Measurements from ENCODE around the gene TBRG4.

Gene TBRG4

GRCh38 chr7:45075871-45076796, 35.4 kb downstream of the TBRG4 start:
- POLR2A ChIA-PET, result no interaction called here
- Histone ChIP-seq H3K4me1 (ENCODE audit: control insufficient read depth, insufficient read depth, low read length) (no peaks in the 10 kb centered on the region), H3K36me3 (ENCODE audit: control insufficient read depth in 2 of 2, insufficient read depth in 1 of 2, low read length in 2 of 2) (peaks cover 0 to 34% of the 10 kb centered on the region in 2 experiments; a peak in 2 of 3 replicates), H3K9me3 (ENCODE audit: control insufficient read depth, insufficient read depth, low read depth, low read length) (no peaks in the 10 kb centered on the region), H3K27ac (ENCODE audit: extremely low read depth, low read depth, low read length) (no peak overlapping the region), H3K4me3 (ENCODE audit: low read depth, low read length) (no peak overlapping the region)
- TF ChIP-seq ZNF514 (tag by site-specific recombination; IDR thresholded peaks at IDR 0.05), result no peak
- TF ChIP-seq ZNF155 (tag by site-specific recombination; IDR thresholded peaks at IDR 0.05), result no peak
- no peak for TF ChIP-seq ZNF221 (tag by site-specific recombination; IDR thresholded peaks at IDR 0.05; ENCODE audit: borderline replicate concordance)
- TF ChIP-seq, protein P1, sequence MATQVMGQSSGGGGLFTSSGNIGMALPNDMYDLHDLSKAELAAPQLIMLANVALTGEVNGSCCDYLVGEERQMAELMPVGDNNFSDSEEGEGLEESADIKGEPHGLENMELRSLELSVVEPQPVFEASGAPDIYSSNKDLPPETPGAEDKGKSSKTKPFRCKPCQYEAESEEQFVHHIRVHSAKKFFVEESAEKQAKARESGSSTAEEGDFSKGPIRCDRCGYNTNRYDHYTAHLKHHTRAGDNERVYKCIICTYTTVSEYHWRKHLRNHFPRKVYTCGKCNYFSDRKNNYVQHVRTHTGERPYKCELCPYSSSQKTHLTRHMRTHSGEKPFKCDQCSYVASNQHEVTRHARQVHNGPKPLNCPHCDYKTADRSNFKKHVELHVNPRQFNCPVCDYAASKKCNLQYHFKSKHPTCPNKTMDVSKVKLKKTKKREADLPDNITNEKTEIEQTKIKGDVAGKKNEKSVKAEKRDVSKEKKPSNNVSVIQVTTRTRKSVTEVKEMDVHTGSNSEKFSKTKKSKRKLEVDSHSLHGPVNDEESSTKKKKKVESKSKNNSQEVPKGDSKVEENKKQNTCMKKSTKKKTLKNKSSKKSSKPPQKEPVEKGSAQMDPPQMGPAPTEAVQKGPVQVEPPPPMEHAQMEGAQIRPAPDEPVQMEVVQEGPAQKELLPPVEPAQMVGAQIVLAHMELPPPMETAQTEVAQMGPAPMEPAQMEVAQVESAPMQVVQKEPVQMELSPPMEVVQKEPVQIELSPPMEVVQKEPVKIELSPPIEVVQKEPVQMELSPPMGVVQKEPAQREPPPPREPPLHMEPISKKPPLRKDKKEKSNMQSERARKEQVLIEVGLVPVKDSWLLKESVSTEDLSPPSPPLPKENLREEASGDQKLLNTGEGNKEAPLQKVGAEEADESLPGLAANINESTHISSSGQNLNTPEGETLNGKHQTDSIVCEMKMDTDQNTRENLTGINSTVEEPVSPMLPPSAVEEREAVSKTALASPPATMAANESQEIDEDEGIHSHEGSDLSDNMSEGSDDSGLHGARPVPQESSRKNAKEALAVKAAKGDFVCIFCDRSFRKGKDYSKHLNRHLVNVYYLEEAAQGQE (tag by site-specific recombination; IDR thresholded peaks at IDR 0.05), result no peak
- TF ChIP-seq ZEB2 (tag by site-specific recombination; IDR thresholded peaks at IDR 0.05), result no peak
- TF ChIP-seq, protein P2, sequence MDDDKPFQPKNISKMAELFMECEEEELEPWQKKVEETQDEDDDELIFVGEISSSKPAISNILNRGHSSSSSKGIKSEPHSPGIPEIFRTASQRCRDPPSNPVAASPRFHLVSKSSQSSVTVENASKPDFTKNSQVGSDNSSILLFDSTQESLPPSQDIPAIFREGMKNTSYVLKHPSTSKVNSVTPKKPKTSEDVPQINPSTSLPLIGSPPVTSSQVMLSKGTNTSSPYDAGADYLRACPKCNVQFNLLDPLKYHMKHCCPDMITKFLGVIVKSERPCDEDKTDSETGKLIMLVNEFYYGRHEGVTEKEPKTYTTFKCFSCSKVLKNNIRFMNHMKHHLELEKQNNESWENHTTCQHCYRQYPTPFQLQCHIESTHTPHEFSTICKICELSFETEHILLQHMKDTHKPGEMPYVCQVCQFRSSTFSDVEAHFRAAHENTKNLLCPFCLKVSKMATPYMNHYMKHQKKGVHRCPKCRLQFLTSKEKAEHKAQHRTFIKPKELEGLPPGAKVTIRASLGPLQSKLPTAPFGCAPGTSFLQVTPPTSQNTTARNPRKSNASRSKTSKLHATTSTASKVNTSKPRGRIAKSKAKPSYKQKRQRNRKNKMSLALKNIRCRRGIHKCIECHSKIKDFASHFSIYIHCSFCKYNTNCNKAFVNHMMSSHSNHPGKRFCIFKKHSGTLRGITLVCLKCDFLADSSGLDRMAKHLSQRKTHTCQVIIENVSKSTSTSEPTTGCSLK (tag by site-specific recombination; IDR thresholded peaks at IDR 0.05), result no peak
- no peak for TF ChIP-seq ZNF560 (tag by site-specific recombination; IDR thresholded peaks at IDR 0.05; ENCODE audit: borderline replicate concordance)
- TF ChIP-seq YY2 (tag by site-specific recombination; IDR thresholded peaks at IDR 0.05), result no peak
- TF ChIP-seq ZNF830 (tag by site-specific recombination; IDR thresholded peaks at IDR 0.05; ENCODE audit: low read depth), result no peak
- TF ChIP-seq ZNF416 (tag by site-specific recombination; IDR thresholded peaks at IDR 0.05), result no peak
- CTCF ChIA-PET, result interaction anchor here (0.6 kb wide), 2 partner anchors 350 to 475 kb away, joined by 4 to 5 read pairs; no protein-coding TSS in a partner anchor

GRCh38 chr7:45075355-45075644, 36.2 kb downstream of the TBRG4 start:
- POLR2A ChIA-PET, result no interaction called here
- no peak overlapping the region for H3K27ac ChIP-seq (ENCODE audit: extremely low read depth, low read depth, low read length)
- H3K9me3 ChIP-seq (ENCODE audit: control insufficient read depth, insufficient read depth, low read depth, low read length), result no peaks in the 10 kb centered on the region
- no peak overlapping the region for H3K4me3 ChIP-seq (ENCODE audit: low read depth, low read length)
- TF ChIP-seq, protein P3, sequence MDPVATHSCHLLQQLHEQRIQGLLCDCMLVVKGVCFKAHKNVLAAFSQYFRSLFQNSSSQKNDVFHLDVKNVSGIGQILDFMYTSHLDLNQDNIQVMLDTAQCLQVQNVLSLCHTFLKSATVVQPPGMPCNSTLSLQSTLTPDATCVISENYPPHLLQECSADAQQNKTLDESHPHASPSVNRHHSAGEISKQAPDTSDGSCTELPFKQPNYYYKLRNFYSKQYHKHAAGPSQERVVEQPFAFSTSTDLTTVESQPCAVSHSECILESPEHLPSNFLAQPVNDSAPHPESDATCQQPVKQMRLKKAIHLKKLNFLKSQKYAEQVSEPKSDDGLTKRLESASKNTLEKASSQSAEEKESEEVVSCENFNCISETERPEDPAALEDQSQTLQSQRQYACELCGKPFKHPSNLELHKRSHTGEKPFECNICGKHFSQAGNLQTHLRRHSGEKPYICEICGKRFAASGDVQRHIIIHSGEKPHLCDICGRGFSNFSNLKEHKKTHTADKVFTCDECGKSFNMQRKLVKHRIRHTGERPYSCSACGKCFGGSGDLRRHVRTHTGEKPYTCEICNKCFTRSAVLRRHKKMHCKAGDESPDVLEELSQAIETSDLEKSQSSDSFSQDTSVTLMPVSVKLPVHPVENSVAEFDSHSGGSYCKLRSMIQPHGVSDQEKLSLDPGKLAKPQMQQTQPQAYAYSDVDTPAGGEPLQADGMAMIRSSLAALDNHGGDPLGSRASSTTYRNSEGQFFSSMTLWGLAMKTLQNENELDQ (tag by site-specific recombination; IDR thresholded peaks at IDR 0.05; ENCODE audit: low read depth), result no peak
- TF ChIP-seq ZNF658 (tag by site-specific recombination; IDR thresholded peaks at IDR 0.05), result no peak
- TF ChIP-seq TCF7L2 (IDR thresholded peaks at IDR 0.05; ENCODE audit: borderline replicate concordance, low read depth, low read length), result no peak
- no peak for TF ChIP-seq ZNF624 (tag by site-specific recombination; IDR thresholded peaks at IDR 0.05)
- TF ChIP-seq RBAK (tag by site-specific recombination; IDR thresholded peaks at IDR 0.05), result no peak
- H3K36me3 ChIP-seq (ENCODE audit: control insufficient read depth in 2 of 2, insufficient read depth in 1 of 2, low read length in 2 of 2), result peaks cover 0 to 34% of the 10 kb centered on the region in 2 experiments; a peak in 2 of 3 replicates
- CTCF ChIA-PET, result interaction anchor here (0.6 kb wide), 1 partner anchor 351 kb away, joined by 4 read pairs; no protein-coding TSS in a partner anchor
- H3K4me1 ChIP-seq (ENCODE audit: control insufficient read depth, insufficient read depth, low read length), result no peaks in the 10 kb centered on the region

All from HEK293 (cell line).